Ovary (tissue), 3 donors: ENCODE results near the gene TPCN2.

Experiments used
- CTCF ChIP-seq, 3 donors: fragments of 450-650 bp in 2 of 3; fragments of 200-600 bp in 1 of 3; IDR thresholded peaks; one replicate each; pipeline versions ENCODE4 v1.5.1 to v1.8.0; 2016 to 2022; ENCODE audit warnings: antibody characterized with exemption in 3 of 3, mild to moderate bottlenecking in 1 of 3
- EP300 ChIP-seq: sonication (generic); formaldehyde crosslinking; IDR thresholded peaks from one replicate; pipeline ENCODE4 v1.6.1; 2017; ENCODE audit warnings: antibody characterized with exemption
- POLR2A ChIP-seq: fragments of 450-650 bp; IDR thresholded peaks from one replicate; pipeline ENCODE4 v1.6.1; 2017; ENCODE audit warnings: antibody characterized with exemption, mild to moderate bottlenecking, moderate library complexity
- donor health status: DM: no; HTN: no; CAD: no.

GRCh38 chr11:69157822-69158231 lies 109.1 kb downstream of the TPCN2 start:
- no peak for TF ChIP-seq POLR2A
- TF ChIP-seq CTCF (IDR thresholded peaks at IDR 0.05), result no peak
- no peak for TF ChIP-seq EP300
